Measurements from ENCODE around the gene RHBDF1. TPM values are rescaled to one million over a fixed set of nuclear protein-coding genes. Genes with fewer than 3 reads are reported as not detected.
"Not testable (repeated sequence)": the region's sequence is repeated elsewhere in the genome, so short reads cannot be mapped to it uniquely, and the experiment has no call there.

Gene RHBDF1
- total and polyA plus RNA-seq, 5 donors: 20.4 to 29.6 (median 24.7) TPM

- ATAC-seq (no peak), DNase-seq (no peak)
- Histone ChIP-seq H3K27me3 (ENCODE audit: control insufficient read depth, insufficient read depth) (no peaks in the 10 kb centered on the region), H3K9me3 (ENCODE audit: control insufficient read depth, low read length) (no peaks in the 10 kb centered on the region), H3K27ac (ENCODE audit: low read length) (no peak overlapping the region), H3K4me3 (ENCODE audit: low read length) (no peak overlapping the region), H3K4me1 (ENCODE audit: control insufficient read depth, insufficient read depth, low read length) (no peaks in the 10 kb centered on the region)
- intact Hi-C loops (cut with DNase I): no loop called here
- 85% methylated on average over 11 of the region's 11 CpGs for WGBS
Observed at GRCh38 chr16:55571-56136, 16.8 kb downstream of the RHBDF1 start.

- H3K27me3 ChIP-seq (ENCODE audit: control insufficient read depth, insufficient read depth): no peaks in the 10 kb centered on the region
- H3K4me1 ChIP-seq (ENCODE audit: control insufficient read depth, insufficient read depth, low read length): no peaks in the 10 kb centered on the region
- WGBS: 56% methylated on average over 12 of the region's 12 CpGs
- ATAC-seq (no peak), DNase-seq (no peak)
- H3K4me3 ChIP-seq (ENCODE audit: low read length): peak overlapping the region; percentile 64
- H3K27ac ChIP-seq (ENCODE audit: low read length): no peak overlapping the region
- H3K9me3 ChIP-seq (ENCODE audit: control insufficient read depth, low read length): no peaks in the 10 kb centered on the region
- intact Hi-C loops (cut with DNase I): no loop called here
Observed at GRCh38 chr16:54237-54581, 18.2 kb downstream of the RHBDF1 start.

GRCh38 chr16:53346-54236 lies 18.8 kb downstream of the RHBDF1 start, which contains the start of the genes POLR3K and SNRNP25:
Gene POLR3K, minus strand, starts transcription at chr16:53608. Its CDS starts 22 bp downstream, at chr16:53586.
Gene SNRNP25, plus strand, starts transcription at chr16:53828. Its CDS starts 189 bp downstream, at chr16:54017.
- no peaks in the 10 kb centered on the region for H3K27me3 ChIP-seq (ENCODE audit: control insufficient read depth, insufficient read depth)
- peak within 1 kb of the TSS; percentile 76 for H3K27ac ChIP-seq (ENCODE audit: low read length)
- H3K4me1 ChIP-seq (ENCODE audit: control insufficient read depth, insufficient read depth, low read length): no peaks in the 10 kb centered on the region
- peak within 1 kb of the TSS; percentile 64 for H3K4me3 ChIP-seq (ENCODE audit: low read length)
- ATAC-seq (peak; percentile 96), DNase-seq (peak; percentile 99 to 100 (median 100))
- under 1% methylated on average over 91 of the region's 91 CpGs for WGBS
- H3K9me3 ChIP-seq (ENCODE audit: control insufficient read depth, low read length): no peaks in the 10 kb centered on the region
- intact Hi-C loops (cut with DNase I): no loop called here

GRCh38 chr16:50769-51591 lies 21.5 kb downstream of the RHBDF1 start:
- Histone ChIP-seq H3K9me3 (ENCODE audit: control insufficient read depth, low read length) (no peaks in the 10 kb centered on the region), H3K27ac (ENCODE audit: low read length) (no peak overlapping the region), H3K27me3 (ENCODE audit: control insufficient read depth, insufficient read depth) (no peaks in the 10 kb centered on the region), H3K4me1 (ENCODE audit: control insufficient read depth, insufficient read depth, low read length) (no peaks in the 10 kb centered on the region), H3K4me3 (ENCODE audit: low read length) (no peak overlapping the region)
- WGBS: 89% methylated on average over 15 of the region's 15 CpGs
- ATAC-seq (no peak), DNase-seq (peak in 1 of 3 donors; percentile 8)
- intact Hi-C loops (cut with DNase I): no loop called here

- Histone ChIP-seq H3K27ac (ENCODE audit: low read length) (no peak overlapping the region), H3K4me1 (ENCODE audit: control insufficient read depth, insufficient read depth, low read length) (no peaks in the 10 kb centered on the region), H3K4me3 (ENCODE audit: low read length) (no peak overlapping the region), H3K9me3 (ENCODE audit: control insufficient read depth, low read length) (no peaks in the 10 kb centered on the region), H3K27me3 (ENCODE audit: control insufficient read depth, insufficient read depth) (no peaks in the 10 kb centered on the region)
- intact Hi-C loops (cut with DNase I): no loop called here
- 94% methylated on average over 7 of the region's 7 CpGs for WGBS
- ATAC-seq: no peak
- DNase-seq: no peak
Observed at GRCh38 chr16:47234-47633, 25.2 kb downstream of the RHBDF1 start.

- H3K4me1 ChIP-seq (ENCODE audit: control insufficient read depth, insufficient read depth, low read length); H3K27me3 ChIP-seq (ENCODE audit: control insufficient read depth, insufficient read depth); H3K27ac ChIP-seq (ENCODE audit: low read length); ATAC-seq; DNase-seq; intact Hi-C loops (cut with DNase I); H3K9me3 ChIP-seq (ENCODE audit: control insufficient read depth, low read length); H3K4me3 ChIP-seq (ENCODE audit: low read length): not testable (repeated sequence)
- 97% methylated on average over 7 of the region's 7 CpGs for WGBS
Observed at GRCh38 chr16:46510-46909, 25.9 kb downstream of the RHBDF1 start.

GRCh38 chr16:45454-45853 lies 27.0 kb downstream of the RHBDF1 start:
- Histone ChIP-seq H3K27me3 (ENCODE audit: control insufficient read depth, insufficient read depth) (no peaks in the 10 kb centered on the region), H3K4me3 (ENCODE audit: low read length) (no peak overlapping the region), H3K4me1 (ENCODE audit: control insufficient read depth, insufficient read depth, low read length) (no peaks in the 10 kb centered on the region), H3K27ac (ENCODE audit: low read length) (no peak overlapping the region), H3K9me3 (ENCODE audit: control insufficient read depth, low read length) (no peaks in the 10 kb centered on the region)
- intact Hi-C loops (cut with DNase I): no loop called here
- WGBS: 94% methylated on average over 5 of the region's 5 CpGs
- ATAC-seq: no peak
- DNase-seq: no peak

- ATAC-seq (no peak), DNase-seq (no peak)
- whole genome bisulfite sequencing: 96% methylated on average over 8 of the region's 8 CpGs
- Histone ChIP-seq H3K27ac (ENCODE audit: low read length) (no peak overlapping the region), H3K4me1 (ENCODE audit: control insufficient read depth, insufficient read depth, low read length) (no peaks in the 10 kb centered on the region), H3K27me3 (ENCODE audit: control insufficient read depth, insufficient read depth) (no peaks in the 10 kb centered on the region), H3K4me3 (ENCODE audit: low read length) (no peak overlapping the region), H3K9me3 (ENCODE audit: control insufficient read depth, low read length) (no peaks in the 10 kb centered on the region)
- intact Hi-C loops (cut with DNase I): no loop called here
Observed at GRCh38 chr16:44655-45054, 27.8 kb downstream of the RHBDF1 start.

- no peaks in the 10 kb centered on the region for H3K9me3 ChIP-seq (ENCODE audit: control insufficient read depth, low read length)
- DNase-seq (no peak), ATAC-seq (no peak)
- no peaks in the 10 kb centered on the region for H3K4me1 ChIP-seq (ENCODE audit: control insufficient read depth, insufficient read depth, low read length)
- no peak overlapping the region for H3K4me3 ChIP-seq (ENCODE audit: low read length)
- no peaks in the 10 kb centered on the region for H3K27me3 ChIP-seq (ENCODE audit: control insufficient read depth, insufficient read depth)
- H3K27ac ChIP-seq (ENCODE audit: low read length): no peak overlapping the region
- 77% methylated on average over 5 of the region's 5 CpGs for WGBS
- intact Hi-C loops (cut with DNase I): no loop called here
Observed at GRCh38 chr16:43294-43693, 29.1 kb downstream of the RHBDF1 start.

- no peak for DNase-seq
- ATAC-seq: no peak
- H3K4me3 ChIP-seq (ENCODE audit: low read length): no peak overlapping the region
- intact Hi-C loops (cut with DNase I): no loop called here
- H3K4me1 ChIP-seq (ENCODE audit: control insufficient read depth, insufficient read depth, low read length): no peaks in the 10 kb centered on the region
- H3K9me3 ChIP-seq (ENCODE audit: control insufficient read depth, low read length): no peaks in the 10 kb centered on the region
- 85% methylated on average over 4 of the region's 4 CpGs for WGBS
- H3K27me3 ChIP-seq (ENCODE audit: control insufficient read depth, insufficient read depth): no peaks in the 10 kb centered on the region
- no peak overlapping the region for H3K27ac ChIP-seq (ENCODE audit: low read length)
Observed at GRCh38 chr16:42691-43090, 29.7 kb downstream of the RHBDF1 start.

- 77% methylated on average over 11 of the region's 11 CpGs for WGBS
- Histone ChIP-seq H3K4me3 (ENCODE audit: low read length) (no peak overlapping the region), H3K27ac (ENCODE audit: low read length) (no peak overlapping the region), H3K9me3 (ENCODE audit: control insufficient read depth, low read length) (no peaks in the 10 kb centered on the region), H3K4me1 (ENCODE audit: control insufficient read depth, insufficient read depth, low read length) (no peaks in the 10 kb centered on the region), H3K27me3 (ENCODE audit: control insufficient read depth, insufficient read depth) (no peaks in the 10 kb centered on the region)
- intact Hi-C loops (cut with DNase I): no loop called here
- peak in 1 of 3 donors; percentile 14 for DNase-seq
- ATAC-seq: no peak
Observed at GRCh38 chr16:42069-42457, 30.4 kb downstream of the RHBDF1 start.

Data from right cardiac atrium (tissue), 5 donors.